ENCODE data around the gene TPCN1. TPM values are rescaled to one million over a fixed set of nuclear protein-coding genes. Genes with fewer than 3 reads are reported as not detected.

TPCN1 gene
- total and polyA plus RNA-seq, 2 experiments from 2014 or later = 16.9 to 32.1 TPM

DNA sequence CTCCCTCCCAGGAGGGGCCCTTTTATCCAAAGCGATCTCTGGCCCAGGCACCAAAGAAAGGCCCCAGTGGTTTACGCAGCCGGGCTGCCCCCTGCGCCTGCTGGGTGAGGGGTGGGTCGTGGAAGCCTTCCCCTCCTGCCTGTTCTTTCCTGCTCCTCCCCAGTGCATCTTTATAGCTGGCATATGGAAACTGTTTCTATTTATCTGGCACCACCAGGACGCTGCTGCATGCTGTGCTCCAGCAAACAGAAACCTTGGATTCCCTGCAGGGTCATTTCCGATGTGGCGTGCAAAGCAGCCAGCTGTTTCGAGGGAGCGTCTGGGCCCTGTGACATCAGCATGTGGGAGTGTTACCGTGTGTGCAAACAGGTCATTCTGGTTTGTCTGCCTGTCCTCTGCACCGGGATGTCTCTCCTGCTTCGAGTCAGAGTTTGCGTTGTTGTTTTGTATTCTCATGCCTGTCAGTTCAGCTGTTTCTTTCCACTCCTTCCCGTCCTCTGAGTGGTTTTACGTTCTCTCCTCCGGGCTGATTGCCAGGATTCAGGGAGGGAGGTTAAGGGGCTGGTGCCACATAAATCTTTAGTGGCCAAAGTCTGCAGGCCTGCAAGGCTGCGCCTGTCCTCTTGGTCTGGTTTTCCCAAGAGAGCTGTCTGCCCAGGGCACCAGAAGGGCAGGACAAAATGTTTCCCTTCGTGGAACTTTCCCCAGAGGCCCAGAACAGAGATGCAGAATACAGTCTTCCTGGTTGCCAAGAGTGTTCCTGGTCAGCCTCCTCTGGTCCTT lies 24.6 kb downstream of the TPCN1 start:
- Histone ChIP-seq H2AFZ (no peak overlapping the region), H3K27me3 (no peaks in the 10 kb centered on the region), H4K20me1 (ENCODE audit: insufficient read depth, poor library complexity, severe bottlenecking) (no peaks in the 10 kb centered on the region), H3K4me3 (no peak overlapping the region), H3K4me1 (ENCODE audit: insufficient read depth) (peaks cover 56% of the 10 kb centered on the region), H3K79me2 (peaks cover 4% of the 10 kb centered on the region), H3K27ac (peak overlapping the region; percentile 98), H3K9me3 (ENCODE audit: low read depth) (no peaks in the 10 kb centered on the region), H3K4me2 (peak overlapping the region; percentile 66), H3K9me2 (replicated peaks; ENCODE audit: insufficient read depth) (no peaks in the 10 kb centered on the region), H3K36me3 (replicated peaks; ENCODE audit: insufficient read depth, low read depth) (no peaks in the 10 kb centered on the region)
- TF ChIP-seq EZH2phosphoT487 (IDR thresholded peaks at IDR 0.05; ENCODE audit: low read depth, severe bottlenecking, unreplicated experiment) (no peak), EZH2 (IDR thresholded peaks at IDR 0.05; ENCODE audit: borderline replicate concordance) (no peak)
- TF ChIP-seq, protein P1, sequence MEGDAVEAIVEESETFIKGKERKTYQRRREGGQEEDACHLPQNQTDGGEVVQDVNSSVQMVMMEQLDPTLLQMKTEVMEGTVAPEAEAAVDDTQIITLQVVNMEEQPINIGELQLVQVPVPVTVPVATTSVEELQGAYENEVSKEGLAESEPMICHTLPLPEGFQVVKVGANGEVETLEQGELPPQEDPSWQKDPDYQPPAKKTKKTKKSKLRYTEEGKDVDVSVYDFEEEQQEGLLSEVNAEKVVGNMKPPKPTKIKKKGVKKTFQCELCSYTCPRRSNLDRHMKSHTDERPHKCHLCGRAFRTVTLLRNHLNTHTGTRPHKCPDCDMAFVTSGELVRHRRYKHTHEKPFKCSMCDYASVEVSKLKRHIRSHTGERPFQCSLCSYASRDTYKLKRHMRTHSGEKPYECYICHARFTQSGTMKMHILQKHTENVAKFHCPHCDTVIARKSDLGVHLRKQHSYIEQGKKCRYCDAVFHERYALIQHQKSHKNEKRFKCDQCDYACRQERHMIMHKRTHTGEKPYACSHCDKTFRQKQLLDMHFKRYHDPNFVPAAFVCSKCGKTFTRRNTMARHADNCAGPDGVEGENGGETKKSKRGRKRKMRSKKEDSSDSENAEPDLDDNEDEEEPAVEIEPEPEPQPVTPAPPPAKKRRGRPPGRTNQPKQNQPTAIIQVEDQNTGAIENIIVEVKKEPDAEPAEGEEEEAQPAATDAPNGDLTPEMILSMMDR (IDR thresholded peaks at IDR 0.05; ENCODE audit: poor library complexity) = no peak
- peak; percentile 95 for DNase-seq (ENCODE audit: low spot score)
- 3% methylated on average over 19 of the region's 19 CpGs for WGBS (ENCODE audit: low lambda C conversion rate, missing lambda C conversion rate)

- peak overlapping the region; percentile 66 for H3K4me2 ChIP-seq
- DNase-seq (ENCODE audit: low spot score) = peak; percentile 75
These were observed 25.3 kb downstream of the TPCN1 start for GRCh38 chr12:113246478-113247122.

DNA sequence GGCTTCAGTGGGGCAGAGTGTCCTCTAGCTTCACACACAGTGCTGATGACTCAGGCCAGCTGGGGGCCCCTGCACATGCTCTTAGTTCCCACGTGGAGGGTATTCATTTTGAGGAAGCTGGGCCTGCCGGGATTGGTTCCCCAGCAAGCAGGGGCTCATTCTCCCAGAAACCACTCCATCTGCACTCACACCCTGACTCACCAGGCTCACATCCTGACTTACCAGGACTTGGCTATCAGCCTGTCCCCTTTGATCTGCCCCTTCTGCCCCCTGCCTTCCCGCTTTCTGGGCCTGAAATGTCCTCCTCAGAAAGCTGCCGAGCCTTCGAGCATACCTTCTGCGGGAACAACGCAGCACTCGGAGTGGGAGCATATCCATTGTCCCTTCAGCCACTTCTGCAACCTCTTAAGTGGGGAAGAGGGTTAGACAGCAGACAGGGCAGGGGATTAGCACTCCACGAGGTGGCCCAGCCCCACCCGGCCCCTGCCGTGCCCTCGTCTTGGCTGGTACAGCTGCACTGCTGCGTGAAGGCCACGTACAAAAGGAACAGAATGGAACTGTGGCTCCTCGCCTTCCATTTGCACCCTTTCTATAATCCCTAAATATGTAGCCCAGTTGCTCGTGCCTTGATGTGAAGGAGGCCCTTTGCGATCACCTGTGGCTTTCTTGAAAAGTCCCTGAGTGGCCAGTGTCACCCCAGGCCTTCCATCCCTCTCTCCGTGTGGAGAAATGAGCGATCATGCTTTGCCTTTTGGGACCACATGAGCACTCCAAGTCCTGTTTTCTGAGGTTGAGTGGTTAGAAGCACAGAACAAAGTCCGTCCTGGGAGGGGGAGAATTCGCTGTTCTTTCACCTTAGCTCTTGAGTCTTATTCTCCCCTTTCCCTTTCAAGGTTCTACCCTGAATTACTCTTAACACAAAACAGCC lies 26.1 kb downstream of the TPCN1 start:
- Histone ChIP-seq H3K9me3 (ENCODE audit: low read depth) (no peaks in the 10 kb centered on the region), H2AFZ (no peak overlapping the region), H4K20me1 (ENCODE audit: insufficient read depth, poor library complexity, severe bottlenecking) (no peaks in the 10 kb centered on the region), H3K27ac (peak overlapping the region; percentile 98), H3K4me3 (no peak overlapping the region), H3K9me2 (replicated peaks; ENCODE audit: insufficient read depth) (no peaks in the 10 kb centered on the region), H3K4me1 (ENCODE audit: insufficient read depth) (peaks cover 44% of the 10 kb centered on the region), H3K4me2 (peak overlapping the region; percentile 66), H3K79me2 (peaks cover 4% of the 10 kb centered on the region), H3K27me3 (no peaks in the 10 kb centered on the region), H3K36me3 (replicated peaks; ENCODE audit: insufficient read depth, low read depth) (no peaks in the 10 kb centered on the region)
- DNase-seq (ENCODE audit: low spot score) = peak; percentile 45
- 82% methylated on average over 21 of the region's 21 CpGs for WGBS (ENCODE audit: low lambda C conversion rate, missing lambda C conversion rate)
- TF ChIP-seq, protein P1 (IDR thresholded peaks at IDR 0.05; ENCODE audit: poor library complexity) = no peak
- TF ChIP-seq EZH2 (IDR thresholded peaks at IDR 0.05; ENCODE audit: borderline replicate concordance) = no peak
- no peak for TF ChIP-seq EZH2phosphoT487 (IDR thresholded peaks at IDR 0.05; ENCODE audit: low read depth, severe bottlenecking, unreplicated experiment)

More at GRCh38 chr12:113246478-113247122, 25.3 kb downstream of the TPCN1 start:
- 44% methylated on average over 18 of the region's 18 CpGs for WGBS (ENCODE audit: low lambda C conversion rate, missing lambda C conversion rate)
- Histone ChIP-seq H2AFZ (no peak overlapping the region), H3K79me2 (peaks cover 4% of the 10 kb centered on the region), H3K36me3 (replicated peaks; ENCODE audit: insufficient read depth, low read depth) (no peaks in the 10 kb centered on the region), H4K20me1 (ENCODE audit: insufficient read depth, poor library complexity, severe bottlenecking) (no peaks in the 10 kb centered on the region), H3K27ac (peak overlapping the region; percentile 98), H3K4me3 (no peak overlapping the region), H3K27me3 (no peaks in the 10 kb centered on the region), H3K9me3 (ENCODE audit: low read depth) (no peaks in the 10 kb centered on the region), H3K9me2 (replicated peaks; ENCODE audit: insufficient read depth) (no peaks in the 10 kb centered on the region), H3K4me1 (ENCODE audit: insufficient read depth) (peaks cover 50% of the 10 kb centered on the region)
- no peak for TF ChIP-seq EZH2phosphoT487 (IDR thresholded peaks at IDR 0.05; ENCODE audit: low read depth, severe bottlenecking, unreplicated experiment)
- TF ChIP-seq EZH2 (IDR thresholded peaks at IDR 0.05; ENCODE audit: borderline replicate concordance) = no peak
- TF ChIP-seq, protein P1 (IDR thresholded peaks at IDR 0.05; ENCODE audit: poor library complexity) = no peak

All from hepatocyte (in vitro differentiated cells).